Mononuclear cell (primary cell): ENCODE results near the gene SYK. TPM values are rescaled to one million over a fixed set of nuclear protein-coding genes. Genes with fewer than 3 reads are reported as not detected.
"Not testable (repeated sequence)": the region's sequence is repeated elsewhere in the genome, so short reads cannot be mapped to it uniquely, and the experiment has no call there.

Source experiments
- H3K27me3 ChIP-seq: 2 replicates; pipeline ENCODE4 v1.6.0; 2011; ENCODE audit warnings: low read length, control low read depth; ENCODE audit not compliant: insufficient read depth
- H3K4me1 ChIP-seq: 2 replicates; pipeline ENCODE4 v1.5.1; 2011; ENCODE audit warnings: mild to moderate bottlenecking, low read length, control low read depth; ENCODE audit not compliant: insufficient read depth
- H3K4me3 ChIP-seq: 2 replicates; pipeline ENCODE4 v1.5.1; 2011; ENCODE audit warnings: mild to moderate bottlenecking, low read length, moderate library complexity
- H3K9me3 ChIP-seq: 2 replicates; pipeline ENCODE4 v1.5.1; 2011; ENCODE audit warnings: low read depth, mild to moderate bottlenecking, control low read depth, low read length
- total RNA-seq: library from RNA; depleted of rRNA; stranded (reverse); fragments of >200 nt; gene quantifications from one replicate; pipeline ENCODE4 v1.2.3, GENCODE V29; 2012

SYK gene
- 38.9 TPM for total RNA-seq

DNA sequence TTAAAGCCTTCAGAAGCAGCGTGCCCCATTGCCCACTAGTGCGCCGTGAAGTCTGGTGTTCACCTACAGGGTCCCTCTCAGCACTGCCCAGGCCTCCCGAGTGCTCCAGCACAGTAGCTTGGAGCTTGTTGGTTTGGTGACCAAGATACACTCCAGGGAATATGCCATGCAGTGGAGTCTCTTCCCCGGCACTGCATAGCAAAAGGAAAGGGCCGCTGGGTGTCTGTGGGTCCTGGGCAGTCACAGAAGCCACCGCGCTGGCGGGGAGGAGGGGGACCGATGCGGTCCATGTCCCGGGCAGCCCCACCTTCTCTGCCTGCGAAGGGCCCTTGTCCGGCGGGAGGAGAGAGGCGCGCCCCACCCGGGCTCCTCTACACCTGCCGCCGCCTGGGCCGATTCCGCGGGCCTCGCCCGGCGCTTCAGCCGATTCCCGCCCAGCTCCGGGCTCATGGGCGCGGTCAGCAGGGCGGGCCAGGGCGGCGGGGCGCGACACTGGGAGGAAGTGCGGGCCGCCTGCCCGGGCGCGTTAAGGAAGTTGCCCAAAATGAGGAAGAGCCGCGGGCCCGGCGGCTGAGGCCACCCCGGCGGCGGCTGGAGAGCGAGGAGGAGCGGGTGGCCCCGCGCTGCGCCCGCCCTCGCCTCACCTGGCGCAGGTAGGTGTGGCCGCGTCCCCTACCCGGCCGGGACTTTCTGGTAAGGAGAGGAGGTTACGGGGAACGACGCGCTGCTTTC lies at the start of gene SYK:
SYK (plus strand) TSS at position 579 of the 732 bp plus-strand sequence. CDS start 42,080 bp downstream, outside the sequence.
- Histone ChIP-seq H3K4me3 (peak within 1 kb of the TSS; percentile 84), H3K4me1 (peaks cover 63% of the 10 kb centered on the region), H3K27me3 (no peaks in the 10 kb centered on the region), H3K9me3 (no peaks in the 10 kb centered on the region)

DNA sequence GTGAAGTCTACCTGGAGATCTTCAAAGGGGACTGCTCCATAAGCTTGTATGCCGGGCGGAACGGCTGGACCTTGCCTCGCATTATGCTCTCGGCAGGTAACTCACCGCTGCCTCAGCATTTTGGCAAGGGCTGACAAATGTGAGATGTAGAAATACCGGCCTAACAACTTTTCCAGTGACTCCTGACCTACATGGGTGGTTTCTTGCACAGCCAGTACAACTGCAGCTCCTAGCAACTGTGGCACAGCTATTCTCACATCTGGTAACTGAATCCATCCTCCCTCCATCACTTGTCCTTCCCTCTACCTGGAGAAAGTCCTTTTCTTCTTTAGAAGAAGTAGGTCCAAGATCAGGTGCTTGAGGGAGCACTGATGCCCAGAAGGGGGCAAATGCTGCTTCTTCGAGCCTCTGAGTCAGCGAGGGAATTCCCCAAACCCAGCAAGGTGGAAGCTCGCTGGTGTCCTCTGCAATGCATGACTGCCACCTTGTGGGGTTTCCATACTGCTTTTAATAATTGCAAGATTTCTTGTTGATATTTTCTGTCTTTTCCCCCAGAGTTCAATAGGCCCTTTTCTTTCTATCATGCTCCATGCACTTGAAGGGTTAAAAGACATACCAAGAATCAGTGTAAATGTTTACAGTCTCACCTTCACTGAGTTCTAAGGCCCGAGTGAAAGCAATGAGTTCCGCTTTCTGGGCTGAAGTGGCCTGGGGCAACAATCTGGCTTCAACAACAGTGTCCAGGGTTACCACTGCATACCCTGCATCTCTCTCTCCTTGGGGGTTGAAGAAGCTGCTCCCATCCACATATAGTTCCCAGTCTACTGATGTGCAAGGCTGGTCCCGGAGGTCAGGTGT lies 45.9 kb upstream of the SYK start:
- not testable (repeated sequence) for H3K9me3 ChIP-seq, H3K4me3 ChIP-seq, H3K27me3 ChIP-seq, H3K4me1 ChIP-seq

DNA sequence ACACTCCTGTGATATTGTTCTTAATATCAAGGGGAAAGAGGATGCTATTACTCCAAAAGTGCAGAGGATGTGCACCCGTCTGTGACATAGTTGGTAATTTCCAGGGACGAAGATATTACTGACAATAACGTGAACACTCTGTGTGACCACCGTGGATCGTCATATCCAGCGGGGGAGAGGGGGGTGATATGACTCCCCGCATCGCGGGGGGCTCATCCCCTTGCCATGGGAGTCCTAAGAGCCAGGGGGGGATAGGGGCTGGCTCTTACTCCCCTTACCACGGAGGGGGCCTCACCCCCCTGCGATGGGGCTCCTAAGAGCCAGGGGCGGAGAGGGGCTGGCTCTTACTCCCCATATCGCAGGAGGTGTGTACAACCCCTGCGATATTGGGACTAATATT lies 41.0 kb upstream of the SYK start:
- not testable (repeated sequence) for H3K4me3 ChIP-seq, H3K27me3 ChIP-seq, H3K4me1 ChIP-seq

DNA sequence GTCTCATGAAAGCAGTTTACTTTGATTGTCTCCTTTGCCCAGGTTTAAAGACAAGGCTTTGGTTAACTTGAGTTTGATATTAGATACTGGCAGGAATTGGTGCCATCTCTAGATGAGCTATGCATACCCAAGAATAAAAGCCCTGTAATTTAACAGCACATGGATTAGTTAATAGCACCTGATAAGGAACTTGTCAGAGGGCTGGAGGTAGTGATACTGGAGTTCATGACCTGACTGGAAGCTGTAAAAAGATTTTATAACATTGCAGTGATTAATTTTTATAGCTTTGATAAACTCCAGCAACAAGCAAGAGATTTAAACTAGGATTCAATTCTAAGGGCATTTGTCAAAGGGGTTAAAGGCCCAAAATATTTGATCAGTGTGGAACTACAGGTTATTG lies 34.9 kb upstream of the SYK start:
- no peak overlapping the region for H3K4me3 ChIP-seq
- H3K4me1 ChIP-seq: peaks cover 22% of the 10 kb centered on the region
- H3K27me3 ChIP-seq: no peaks in the 10 kb centered on the region
- peaks cover 10% of the 10 kb centered on the region for H3K9me3 ChIP-seq

More for the DNA sequence above, 41.0 kb upstream of the SYK start:
- H3K9me3 ChIP-seq: not testable (repeated sequence)

DNA sequence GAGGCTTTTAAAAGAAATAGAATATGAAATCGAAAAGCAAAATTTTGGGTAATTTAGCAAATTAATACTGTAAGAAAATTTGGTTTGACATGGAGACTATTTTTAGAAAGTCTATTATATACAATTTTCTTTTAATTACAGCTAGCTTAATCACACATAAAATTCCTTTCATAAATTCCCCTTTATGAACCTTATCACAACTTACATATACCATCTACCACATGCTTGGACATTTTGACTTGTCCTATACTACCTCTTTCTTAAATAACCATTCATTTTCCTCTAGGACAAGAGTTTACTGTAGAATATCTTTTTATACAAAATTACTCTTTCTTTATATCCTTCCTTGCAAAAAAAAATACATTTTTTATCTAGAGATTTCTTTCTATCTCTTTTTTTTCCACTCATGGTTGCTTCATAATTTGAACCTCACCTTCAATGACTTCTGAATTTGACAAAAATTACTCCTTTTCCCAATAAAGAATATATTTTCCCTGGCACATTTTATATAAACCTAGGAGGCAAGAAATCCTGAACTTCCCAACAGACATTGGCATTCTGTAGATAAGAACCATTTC lies 34.0 kb upstream of the SYK start:
- Histone ChIP-seq H3K27me3 (no peaks in the 10 kb centered on the region), H3K4me1 (peaks cover 31% of the 10 kb centered on the region), H3K9me3 (peaks cover 10% of the 10 kb centered on the region), H3K4me3 (no peak overlapping the region)

DNA sequence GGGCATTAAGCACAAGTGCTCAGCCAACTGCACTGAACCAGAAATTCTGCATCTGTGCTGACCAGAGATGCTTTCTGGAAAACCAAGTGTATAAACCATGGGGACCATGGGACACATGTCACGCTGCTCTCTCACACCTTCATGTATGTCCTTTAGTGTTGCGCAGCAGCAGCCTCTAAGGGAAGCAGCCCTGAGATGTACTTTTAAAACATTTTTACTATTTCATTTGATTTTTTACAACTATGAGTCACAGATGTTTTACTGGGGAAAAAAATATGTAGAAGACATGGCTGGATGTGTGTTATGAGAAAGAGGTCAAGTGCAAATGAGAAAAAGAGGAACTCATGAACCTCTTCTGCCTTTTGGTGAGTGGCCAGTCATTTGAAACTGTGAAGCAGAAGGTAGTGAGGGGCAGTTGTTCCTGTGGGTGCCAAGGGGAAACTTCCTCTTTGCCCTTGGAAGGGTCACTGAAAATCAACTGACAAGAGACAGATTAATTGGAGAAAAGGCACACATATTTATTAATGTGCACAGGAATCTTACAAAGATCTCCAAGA lies 31.4 kb upstream of the SYK start:
- H3K4me1 ChIP-seq: peaks cover 56% of the 10 kb centered on the region
- H3K4me3 ChIP-seq: no peak overlapping the region

DNA sequence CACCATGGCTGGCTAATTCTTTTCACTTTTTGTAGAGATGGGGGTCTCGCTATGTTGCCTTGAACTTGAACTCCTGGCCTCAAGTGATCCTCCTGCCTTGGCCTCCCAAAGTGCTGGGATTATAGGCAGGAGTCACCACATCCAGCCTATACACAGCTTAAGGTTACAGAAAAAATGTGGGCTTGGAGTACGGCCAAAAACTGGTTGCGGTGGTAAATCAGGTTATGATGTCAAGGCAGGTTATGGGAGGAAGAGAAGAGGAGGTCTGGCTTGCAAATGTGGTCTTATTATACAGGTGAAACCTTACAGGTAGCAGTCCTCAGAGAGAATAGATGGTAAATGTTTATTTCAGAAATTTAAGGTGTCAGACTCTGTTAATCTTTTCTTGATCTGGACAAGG lies 30.7 kb upstream of the SYK start:
- H3K27me3 ChIP-seq: no peaks in the 10 kb centered on the region
- H3K9me3 ChIP-seq: peaks cover 10% of the 10 kb centered on the region
- H3K4me3 ChIP-seq: no peak overlapping the region
- peaks cover 56% of the 10 kb centered on the region for H3K4me1 ChIP-seq

More for the DNA sequence above, 31.4 kb upstream of the SYK start:
- Histone ChIP-seq H3K9me3 (peaks cover 10% of the 10 kb centered on the region), H3K27me3 (no peaks in the 10 kb centered on the region)

DNA sequence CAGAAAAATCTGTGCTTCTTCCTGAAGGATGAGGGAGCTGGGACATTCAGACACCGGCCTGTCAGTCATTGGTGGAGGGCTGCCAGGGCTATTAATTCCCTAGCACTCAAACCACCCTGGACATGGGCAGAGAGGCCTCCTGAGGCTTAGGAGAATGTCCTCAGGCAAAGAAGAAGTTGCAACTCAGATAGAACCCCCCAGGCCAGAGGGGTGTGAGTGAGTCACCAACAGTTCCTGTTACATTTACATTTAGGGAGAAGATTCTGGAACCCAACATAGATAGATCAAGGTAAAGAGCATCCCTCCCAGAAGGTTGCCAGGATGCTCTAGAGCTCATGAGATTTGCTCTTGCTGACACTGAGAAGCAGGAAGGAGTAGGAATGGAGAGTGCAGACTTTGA lies 29.2 kb upstream of the SYK start:
- peaks cover 3% of the 10 kb centered on the region for H3K9me3 ChIP-seq
- H3K4me3 ChIP-seq: no peak overlapping the region
- H3K4me1 ChIP-seq: peaks cover 56% of the 10 kb centered on the region
- no peaks in the 10 kb centered on the region for H3K27me3 ChIP-seq

DNA sequence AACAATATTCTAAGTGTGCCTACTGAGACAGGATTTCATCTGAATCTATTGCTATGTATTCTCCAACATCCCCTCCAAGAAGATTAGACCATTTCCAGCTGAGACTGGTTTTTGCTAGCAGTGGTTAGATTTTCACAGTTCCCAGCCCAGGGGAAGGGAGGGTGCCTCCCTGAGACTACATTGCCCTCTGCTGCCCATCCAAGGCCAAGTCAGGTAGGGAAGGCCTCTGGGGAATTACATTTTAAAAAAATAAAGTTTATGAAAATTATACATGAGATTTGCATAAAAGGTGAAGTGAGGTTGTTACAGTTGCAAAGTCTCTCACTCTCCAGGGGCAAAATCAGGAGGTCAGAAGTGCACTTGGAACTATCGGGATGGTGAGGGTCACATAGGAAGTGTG lies 28.0 kb upstream of the SYK start:
- Histone ChIP-seq H3K27me3 (no peaks in the 10 kb centered on the region), H3K9me3 (no peaks in the 10 kb centered on the region), H3K4me3 (no peak overlapping the region), H3K4me1 (peaks cover 56% of the 10 kb centered on the region)

DNA sequence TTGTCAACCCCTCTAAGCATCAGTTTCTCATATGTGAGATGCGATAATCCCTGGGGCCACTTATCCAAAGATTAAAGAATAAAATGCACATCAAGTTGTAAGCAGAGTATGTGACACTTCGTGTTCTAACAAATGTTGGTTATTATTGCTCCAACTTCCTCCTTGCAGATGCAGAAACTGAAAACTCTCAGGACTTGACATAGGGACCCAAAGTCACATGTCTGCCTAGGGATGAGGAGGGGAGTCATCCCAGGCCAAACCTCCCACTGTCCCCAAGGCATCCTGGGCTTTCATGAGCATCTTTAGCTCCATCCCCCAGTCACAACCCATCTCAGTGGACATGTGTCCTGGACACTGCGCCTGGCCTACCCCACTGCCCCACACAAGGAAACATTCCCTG lies 27.5 kb upstream of the SYK start:
- Histone ChIP-seq H3K9me3 (no peaks in the 10 kb centered on the region), H3K27me3 (no peaks in the 10 kb centered on the region), H3K4me3 (no peak overlapping the region), H3K4me1 (peaks cover 56% of the 10 kb centered on the region)

DNA sequence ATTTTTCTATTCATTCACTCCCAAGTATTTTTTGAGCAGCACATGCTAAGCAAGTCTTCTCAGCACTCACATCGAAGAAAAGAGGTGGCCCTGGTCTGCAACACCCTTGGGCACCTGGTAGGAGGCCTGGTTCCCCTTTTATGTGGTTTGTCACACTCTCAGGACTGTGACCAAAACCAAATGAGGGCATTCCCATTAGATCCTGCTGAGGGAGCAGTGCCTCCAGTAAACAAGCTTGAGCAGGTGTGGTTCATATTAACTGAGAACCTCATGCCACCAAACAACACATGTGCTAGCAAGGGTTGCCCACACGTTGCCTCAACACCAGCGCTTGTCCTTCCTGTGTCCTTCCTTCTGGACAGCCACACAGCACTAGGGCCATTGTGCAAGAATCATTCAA lies 26.9 kb upstream of the SYK start:
- H3K27me3 ChIP-seq: no peaks in the 10 kb centered on the region
- H3K9me3 ChIP-seq: no peaks in the 10 kb centered on the region
- H3K4me3 ChIP-seq: no peak overlapping the region
- peaks cover 52% of the 10 kb centered on the region for H3K4me1 ChIP-seq

DNA sequence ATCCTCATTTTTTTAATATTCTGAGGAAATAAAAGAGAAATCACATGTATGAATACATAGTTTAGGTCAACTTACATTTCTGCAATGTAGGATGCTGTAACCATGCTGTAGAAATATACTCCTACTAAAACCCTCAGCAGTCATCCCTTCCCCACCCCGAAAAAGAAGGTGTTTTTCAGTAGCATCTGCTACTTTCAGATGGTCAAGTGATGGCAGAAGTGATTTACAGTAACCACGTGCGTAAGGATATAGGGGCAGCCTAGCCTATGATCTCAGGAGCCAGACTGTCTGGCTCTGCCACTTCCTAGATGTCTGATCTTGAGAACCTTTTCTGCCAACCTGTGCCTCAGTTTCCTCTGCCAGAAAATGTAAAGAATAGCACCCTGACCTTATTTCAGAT lies 26.0 kb upstream of the SYK start:
- Histone ChIP-seq H3K27me3 (no peaks in the 10 kb centered on the region), H3K4me1 (peaks cover 42% of the 10 kb centered on the region), H3K9me3 (no peaks in the 10 kb centered on the region), H3K4me3 (no peak overlapping the region)

DNA sequence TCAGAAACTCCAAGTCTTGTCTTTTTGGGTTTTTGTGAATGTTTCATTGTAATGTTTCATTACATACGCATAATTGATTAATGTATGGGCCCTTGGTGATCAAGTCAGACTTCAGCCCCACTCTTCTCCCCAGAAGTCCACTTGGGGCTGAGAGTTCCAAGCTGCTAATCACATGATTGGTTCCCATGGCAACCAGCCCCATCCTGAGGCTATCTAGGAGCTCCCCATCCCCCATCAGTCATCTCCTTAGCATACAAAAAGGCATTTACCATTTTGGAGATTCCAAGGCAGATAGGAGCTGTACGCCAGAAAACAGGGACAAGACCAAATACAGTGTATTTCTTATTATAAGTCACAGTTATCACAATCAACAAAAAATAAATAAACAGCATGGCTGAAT lies 22.9 kb upstream of the SYK start:
- Histone ChIP-seq H3K9me3 (no peaks in the 10 kb centered on the region), H3K4me3 (no peak overlapping the region), H3K4me1 (peaks cover 14% of the 10 kb centered on the region), H3K27me3 (no peaks in the 10 kb centered on the region)

DNA sequence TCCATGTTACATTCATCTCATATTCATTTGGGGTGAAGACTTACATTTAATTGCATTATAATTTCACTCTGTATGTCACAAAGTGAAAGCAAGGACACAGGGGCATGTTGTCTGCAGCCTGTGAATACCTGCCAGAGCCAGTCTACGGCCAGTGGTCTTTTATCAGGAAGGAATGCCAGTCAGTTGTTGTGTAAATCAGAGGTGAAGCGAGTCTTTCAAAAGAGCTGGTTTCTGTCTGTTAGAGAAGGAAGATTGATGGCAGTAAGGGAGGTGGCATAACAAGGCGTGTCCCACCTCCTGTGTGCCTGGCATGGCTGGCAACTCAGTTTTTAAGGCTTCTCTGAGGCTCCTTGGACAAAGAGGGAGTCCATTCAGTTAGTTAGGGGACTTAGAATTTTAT lies 18.1 kb upstream of the SYK start:
- Histone ChIP-seq H3K27me3 (no peaks in the 10 kb centered on the region), H3K4me3 (no peak overlapping the region), H3K9me3 (no peaks in the 10 kb centered on the region), H3K4me1 (peaks cover under 1% of the 10 kb centered on the region)

DNA sequence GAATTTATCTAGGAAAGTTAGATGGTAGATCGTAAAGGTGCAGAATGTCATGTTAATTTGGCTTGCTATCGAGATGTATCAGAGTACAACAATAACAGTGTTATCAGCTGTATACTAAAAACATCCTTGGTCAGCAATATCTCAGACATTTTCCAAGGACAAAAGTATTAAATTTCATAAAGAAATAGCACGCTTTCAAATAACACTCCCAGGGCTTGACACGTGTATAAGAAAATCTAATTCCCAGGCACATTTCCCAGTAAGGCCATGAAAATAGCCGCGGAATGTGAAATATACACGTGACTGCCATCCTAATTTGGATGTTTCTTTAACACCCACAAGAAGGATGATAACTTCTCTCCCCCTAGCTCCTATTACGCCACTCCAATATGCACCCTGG lies 17.7 kb upstream of the SYK start:
- Histone ChIP-seq H3K27me3 (no peaks in the 10 kb centered on the region), H3K4me1 (peaks cover 4% of the 10 kb centered on the region), H3K9me3 (no peaks in the 10 kb centered on the region), H3K4me3 (no peak overlapping the region)
